Measurements from ENCODE around the gene ZDHHC11. TPM values are rescaled to one million over a fixed set of nuclear protein-coding genes. Genes with fewer than 3 reads are reported as not detected.

ZDHHC11 gene
- total and polyA plus RNA-seq, 12 donors: 0.57 to 8.6 (median 2.9) TPM; not detected in 2

DNA sequence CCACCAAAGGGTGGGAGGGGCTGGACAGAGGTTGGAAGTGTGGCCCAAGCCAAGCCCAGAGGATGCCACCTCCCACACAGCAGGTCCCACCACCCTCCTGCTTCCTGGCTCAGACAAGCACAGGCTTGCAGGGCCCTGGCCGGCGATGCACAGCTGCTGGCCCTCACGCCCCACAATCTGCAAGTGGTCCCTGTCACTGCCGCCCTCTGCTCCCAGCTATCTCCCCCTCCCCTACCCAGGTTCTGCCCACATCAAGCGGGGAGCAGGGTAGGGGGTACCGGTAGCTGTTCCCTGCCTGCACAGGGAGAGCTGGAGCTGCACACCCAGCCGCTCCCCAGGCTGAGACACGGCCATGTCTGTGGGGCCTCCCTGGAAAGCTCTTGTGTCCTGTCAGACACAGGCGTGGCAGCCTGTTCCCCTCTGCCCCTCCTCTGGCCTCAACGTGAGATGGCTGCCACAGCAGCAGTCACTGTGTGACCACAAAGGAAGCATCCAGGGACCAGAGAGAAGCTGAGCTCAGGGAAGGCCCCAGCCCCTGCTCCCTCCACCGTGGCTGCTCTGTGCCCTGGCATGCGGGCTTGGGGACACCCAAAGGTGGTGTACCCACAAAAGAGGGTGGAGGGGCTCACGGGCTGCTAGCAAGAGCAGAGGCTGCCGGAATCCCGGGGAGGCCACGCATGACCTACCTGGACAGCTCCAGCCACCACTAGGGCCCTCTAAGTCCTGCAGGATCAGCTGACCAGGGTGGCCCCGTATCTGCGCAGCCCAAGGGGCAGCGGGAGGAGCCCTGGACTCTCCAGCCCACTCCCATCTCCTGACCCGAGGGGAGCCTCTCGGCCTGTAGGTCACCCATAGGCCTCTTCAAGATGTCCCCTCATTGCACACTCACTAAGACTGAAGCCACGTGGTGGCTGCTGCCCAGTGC lies 10.9 kb upstream of the ZDHHC11 start:
- no peak for DNase-seq
- Histone ChIP-seq H3K4me1 (replicated peaks in 1 of 2) (no peaks in the 10 kb centered on the region), H3K4me3 (no peak overlapping the region), H3K27me3 (no peaks in the 10 kb centered on the region), H3K9me3 (replicated peaks in 1 of 3) (no peaks in the 10 kb centered on the region), H3K36me3 (replicated peaks in 1 of 2) (peaks cover 0 to 31% of the 10 kb centered on the region in 2 donors), H3K27ac (no peak overlapping the region)
- 67 to 93% (median 86%) methylated on average over 3 to 22 of the region's 22 CpGs for WGBS, 4 donors
- TF ChIP-seq POLR2A (IDR thresholded peaks at IDR 0.05): no peak
- TF ChIP-seq, protein P1, sequence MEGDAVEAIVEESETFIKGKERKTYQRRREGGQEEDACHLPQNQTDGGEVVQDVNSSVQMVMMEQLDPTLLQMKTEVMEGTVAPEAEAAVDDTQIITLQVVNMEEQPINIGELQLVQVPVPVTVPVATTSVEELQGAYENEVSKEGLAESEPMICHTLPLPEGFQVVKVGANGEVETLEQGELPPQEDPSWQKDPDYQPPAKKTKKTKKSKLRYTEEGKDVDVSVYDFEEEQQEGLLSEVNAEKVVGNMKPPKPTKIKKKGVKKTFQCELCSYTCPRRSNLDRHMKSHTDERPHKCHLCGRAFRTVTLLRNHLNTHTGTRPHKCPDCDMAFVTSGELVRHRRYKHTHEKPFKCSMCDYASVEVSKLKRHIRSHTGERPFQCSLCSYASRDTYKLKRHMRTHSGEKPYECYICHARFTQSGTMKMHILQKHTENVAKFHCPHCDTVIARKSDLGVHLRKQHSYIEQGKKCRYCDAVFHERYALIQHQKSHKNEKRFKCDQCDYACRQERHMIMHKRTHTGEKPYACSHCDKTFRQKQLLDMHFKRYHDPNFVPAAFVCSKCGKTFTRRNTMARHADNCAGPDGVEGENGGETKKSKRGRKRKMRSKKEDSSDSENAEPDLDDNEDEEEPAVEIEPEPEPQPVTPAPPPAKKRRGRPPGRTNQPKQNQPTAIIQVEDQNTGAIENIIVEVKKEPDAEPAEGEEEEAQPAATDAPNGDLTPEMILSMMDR (IDR thresholded peaks at IDR 0.05): no peak
- intact Hi-C loops (cut with DNase I): no loop called here

DNA sequence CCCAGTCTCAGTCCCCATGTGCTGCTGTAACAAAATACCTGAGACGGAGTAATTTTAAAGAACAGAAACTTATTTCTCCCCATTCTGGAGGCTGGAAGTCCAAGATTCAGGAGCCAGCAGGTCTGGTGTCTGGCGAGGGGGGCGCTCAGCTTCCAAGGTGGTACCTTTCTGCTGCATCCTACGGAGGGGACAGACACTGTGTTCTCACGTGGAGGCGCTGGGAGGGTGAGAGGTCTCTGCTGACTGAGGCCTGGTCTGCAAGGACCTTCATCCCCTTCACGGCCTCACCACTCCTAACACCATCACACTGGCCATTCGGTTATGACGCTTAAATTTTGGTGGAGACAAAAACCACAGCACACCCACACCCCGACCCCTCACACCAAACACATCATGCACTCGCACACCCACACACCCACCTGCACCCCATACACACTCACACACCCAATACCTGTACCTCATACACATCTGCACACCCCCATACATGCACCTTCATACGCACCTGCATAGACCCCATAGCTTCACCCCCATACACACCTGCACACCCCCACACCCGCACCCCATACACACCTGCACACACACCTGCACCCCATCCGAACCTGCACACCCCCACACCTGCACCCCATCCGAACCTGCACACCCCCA lies 9.8 kb upstream of the ZDHHC11 start:
- peaks cover 0 to 29% of the 10 kb centered on the region in 2 donors for H3K36me3 ChIP-seq (replicated peaks in 1 of 2)
- no peak overlapping the region for H3K4me3 ChIP-seq
- intact Hi-C loops (cut with DNase I): no loop called here
- no peak for TF ChIP-seq POLR2A (IDR thresholded peaks at IDR 0.05)
- TF ChIP-seq, protein P1 (IDR thresholded peaks at IDR 0.05): no peak
- H3K27me3 ChIP-seq: no peaks in the 10 kb centered on the region
- DNase-seq: no peak
- H3K4me1 ChIP-seq (replicated peaks in 1 of 2): no peaks in the 10 kb centered on the region
- no peak overlapping the region for H3K27ac ChIP-seq
- H3K9me3 ChIP-seq (replicated peaks in 1 of 3): no peaks in the 10 kb centered on the region
- WGBS, 4 donors: 92 to 96% (median 93%) methylated on average over 15 of the region's 15 CpGs

DNA sequence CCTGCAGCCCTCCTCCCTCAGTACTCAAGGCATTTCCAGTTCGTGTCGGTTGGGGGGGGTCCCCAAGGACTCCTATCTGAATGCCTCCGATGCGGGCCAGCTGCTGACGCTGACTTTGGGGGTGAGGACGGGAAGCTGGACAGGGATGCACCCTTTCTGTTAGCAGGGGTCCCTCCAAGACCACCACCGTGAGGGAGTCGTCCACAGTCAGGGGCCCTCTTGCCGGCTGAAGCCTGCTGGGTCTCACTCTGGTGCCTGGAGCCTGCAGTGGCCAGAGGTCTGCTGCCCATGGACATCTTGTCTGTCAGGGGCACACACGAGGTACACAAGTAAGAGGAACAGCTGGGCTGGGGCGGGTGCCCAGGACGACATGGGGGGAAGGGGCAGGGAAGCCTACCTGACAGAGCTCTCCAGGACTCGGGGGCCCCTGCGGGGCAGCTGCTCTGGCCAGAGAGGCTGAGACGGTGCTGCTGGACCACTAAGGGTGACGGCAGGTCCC lies 9.1 kb upstream of the ZDHHC11 start:
- H3K36me3 ChIP-seq (replicated peaks in 1 of 2): peaks cover 0 to 21% of the 10 kb centered on the region in 2 donors
- no peak for DNase-seq
- intact Hi-C loops (cut with DNase I): no loop called here
- H3K27ac ChIP-seq: no peak overlapping the region
- no peaks in the 10 kb centered on the region for H3K27me3 ChIP-seq
- no peaks in the 10 kb centered on the region for H3K4me1 ChIP-seq (replicated peaks in 1 of 2)
- 80 to 90% (median 85%) methylated on average over 9 to 16 of the region's 16 CpGs for WGBS, 4 donors
- no peak overlapping the region for H3K4me3 ChIP-seq
- no peak for TF ChIP-seq POLR2A (IDR thresholded peaks at IDR 0.05)
- TF ChIP-seq, protein P1 (IDR thresholded peaks at IDR 0.05): no peak
- no peaks in the 10 kb centered on the region for H3K9me3 ChIP-seq (replicated peaks in 1 of 3)

- no peak for DNase-seq
- WGBS, 4 donors: 78 to 89% (median 86%) methylated on average over 4 to 16 of the region's 16 CpGs
- Histone ChIP-seq H3K4me1 (replicated peaks in 1 of 2) (no peaks in the 10 kb centered on the region), H3K27me3 (no peaks in the 10 kb centered on the region), H3K36me3 (replicated peaks in 1 of 2) (peaks cover 0 to 17% of the 10 kb centered on the region in 2 donors), H3K27ac (no peak overlapping the region), H3K4me3 (no peak overlapping the region), H3K9me3 (replicated peaks in 1 of 3) (no peaks in the 10 kb centered on the region)
- TF ChIP-seq, protein P1 (IDR thresholded peaks at IDR 0.05): no peak
- no peak for TF ChIP-seq POLR2A (IDR thresholded peaks at IDR 0.05)
- intact Hi-C loops (cut with DNase I): no loop called here
These were observed 8.6 kb upstream of the ZDHHC11 start for GRCh38 chr5:859391-859790.
